GM12891 (cell line): Measurements from ENCODE around the gene LAMA5.

Experiments used
- POLR2A ChIP-seq: IDR thresholded peaks from 2 replicates; pipeline ENCODE4 v1.6.1; 2011; ENCODE audit warnings: low read depth, low read length, control low read depth
- POLR2AphosphoS5 ChIP-seq: IDR thresholded peaks from 2 replicates; pipeline ENCODE4 v1.6.1; 2011; ENCODE audit warnings: low read depth, low read length, control low read depth
- POU2F2 ChIP-seq: IDR thresholded peaks from 2 replicates; pipeline ENCODE4 v1.6.1; 2011; ENCODE audit warnings: low read depth, mild to moderate bottlenecking, control low read depth, low read length, moderate library complexity
- SPI1 ChIP-seq: IDR thresholded peaks from 2 replicates; pipeline ENCODE4 v1.6.1; 2011; ENCODE audit warnings: low read depth, low read length, control low read depth
- TAF1 ChIP-seq: IDR thresholded peaks from 2 replicates; pipeline ENCODE4 v1.6.1; 2011; ENCODE audit warnings: low read depth, low read length, control low read depth

- no peak for TF ChIP-seq POLR2A
- no peak for TF ChIP-seq POLR2AphosphoS5
- no peak for TF ChIP-seq SPI1
- TF ChIP-seq TAF1: no peak
- TF ChIP-seq POU2F2: no peak
Observed at GRCh38 chr20:62413025-62413570, 46.0 kb upstream of the LAMA5 start.
